ENCODE data around the gene SIRT3.

GRCh38 chr11:272931-273198 lies 36.7 kb upstream of the SIRT3 start:
- TF ChIP-seq CTCF (optimal IDR thresholded peaks at IDR 0.05 in 1 of 3, IDR thresholded peaks at IDR 0.05 in 1 of 3, conservative IDR thresholded peaks at IDR 0.05 in 1 of 3; ENCODE audit: extremely low read depth in 1 of 3, insufficient read depth in 2 of 3, low read length in 3 of 3), result no peak
- TF ChIP-seq EZH2 (IDR thresholded peaks at IDR 0.05; ENCODE audit: low read length), result no peak

Data from keratinocyte (primary cell).